Measurements from ENCODE around the gene SLC41A1.

DNA sequence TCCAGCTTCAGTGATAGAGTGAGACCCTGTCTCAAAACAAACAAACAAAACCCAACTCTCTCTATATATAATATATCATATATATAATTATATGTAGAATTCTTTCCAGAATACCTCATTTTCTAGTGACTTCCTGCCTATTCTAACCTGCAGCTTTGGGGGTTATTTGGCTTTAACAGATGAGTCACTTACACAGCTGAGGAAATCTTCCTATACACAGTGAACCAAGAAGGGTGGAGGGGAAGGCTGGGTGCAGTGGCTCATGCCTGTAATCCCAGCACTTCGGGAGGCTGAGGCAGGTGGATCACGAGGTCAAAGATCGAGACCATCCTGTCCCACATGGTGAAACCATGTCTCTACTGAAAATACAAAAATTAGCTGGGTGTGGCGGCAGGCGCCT lies 47.0 kb downstream of the SLC41A1 start:
- TF ChIP-seq CTCF (IDR thresholded peaks at IDR 0.05) (no peak), EZH2 (IDR thresholded peaks at IDR 0.05; ENCODE audit: borderline replicate concordance, insufficient read depth, low read depth, low read length, poor library complexity, severe bottlenecking) (no peak)

All from B cell (primary cell).